Measurements from ENCODE around the gene LHPP. TPM values are rescaled to one million over a fixed set of nuclear protein-coding genes. Genes with fewer than 3 reads are reported as not detected.

The LHPP gene
- total RNA-seq, 1 donor from 2014 or later: 4.2 TPM

- Mint-ChIP-seq H3K4me1 (ENCODE audit: unreplicated experiment) (peaks cover 2% of the 10 kb centered on the region), H3K27ac (ENCODE audit: unreplicated experiment) (no peak overlapping the region), H3K4me3 (ENCODE audit: unreplicated experiment) (no peak overlapping the region), H3K36me3 (ENCODE audit: low read depth, unreplicated experiment) (no peaks in the 10 kb centered on the region), H3K27me3 (ENCODE audit: unreplicated experiment) (peaks cover 3% of the 10 kb centered on the region), H3K9me3 (ENCODE audit: unreplicated experiment) (no peaks in the 10 kb centered on the region)
- TF ChIP-seq CTCF (IDR thresholded peaks at IDR 0.05; ENCODE audit: unreplicated experiment): no peak
- no peak for DNase-seq (ENCODE audit: low spot score)
These were observed 38.9 kb upstream of the LHPP start for GRCh38 chr10:124422742-124423141.

- TF ChIP-seq CTCF (IDR thresholded peaks at IDR 0.05; ENCODE audit: unreplicated experiment): no peak
- Mint-ChIP-seq H3K27ac (ENCODE audit: unreplicated experiment) (no peak overlapping the region), H3K27me3 (ENCODE audit: unreplicated experiment) (peaks cover 3% of the 10 kb centered on the region), H3K9me3 (ENCODE audit: unreplicated experiment) (no peaks in the 10 kb centered on the region), H3K4me1 (ENCODE audit: unreplicated experiment) (no peaks in the 10 kb centered on the region), H3K4me3 (ENCODE audit: unreplicated experiment) (no peak overlapping the region), H3K36me3 (ENCODE audit: low read depth, unreplicated experiment) (no peaks in the 10 kb centered on the region)
- no peak for DNase-seq (ENCODE audit: low spot score)
These were observed 37.8 kb upstream of the LHPP start for GRCh38 chr10:124423813-124424212.

GRCh38 chr10:124425227-124425962, 36.2 kb upstream of the LHPP start:
- Mint-ChIP-seq H3K4me1 (ENCODE audit: unreplicated experiment) (no peaks in the 10 kb centered on the region), H3K9me3 (ENCODE audit: unreplicated experiment) (no peaks in the 10 kb centered on the region), H3K36me3 (ENCODE audit: low read depth, unreplicated experiment) (no peaks in the 10 kb centered on the region), H3K27me3 (ENCODE audit: unreplicated experiment) (peaks cover 2% of the 10 kb centered on the region), H3K4me3 (ENCODE audit: unreplicated experiment) (no peak overlapping the region), H3K27ac (ENCODE audit: unreplicated experiment) (no peak overlapping the region)
- DNase-seq (ENCODE audit: low spot score): no peak
- TF ChIP-seq CTCF (IDR thresholded peaks at IDR 0.05; ENCODE audit: unreplicated experiment): no peak

GRCh38 chr10:124428207-124428777, 33.3 kb upstream of the LHPP start:
- no peaks in the 10 kb centered on the region for H3K27me3 Mint-ChIP-seq (ENCODE audit: unreplicated experiment)
- H3K9me3 Mint-ChIP-seq (ENCODE audit: unreplicated experiment): no peaks in the 10 kb centered on the region
- H3K4me3 Mint-ChIP-seq (ENCODE audit: unreplicated experiment): no peak overlapping the region
- no peaks in the 10 kb centered on the region for H3K36me3 Mint-ChIP-seq (ENCODE audit: low read depth, unreplicated experiment)
- no peak for DNase-seq (ENCODE audit: low spot score)
- no peak for TF ChIP-seq CTCF (IDR thresholded peaks at IDR 0.05; ENCODE audit: unreplicated experiment)
- no peak overlapping the region for H3K27ac Mint-ChIP-seq (ENCODE audit: unreplicated experiment)
- no peaks in the 10 kb centered on the region for H3K4me1 Mint-ChIP-seq (ENCODE audit: unreplicated experiment)

- Mint-ChIP-seq H3K4me1 (ENCODE audit: unreplicated experiment) (no peaks in the 10 kb centered on the region), H3K27me3 (ENCODE audit: unreplicated experiment) (no peaks in the 10 kb centered on the region), H3K4me3 (ENCODE audit: unreplicated experiment) (no peak overlapping the region), H3K36me3 (ENCODE audit: low read depth, unreplicated experiment) (no peaks in the 10 kb centered on the region), H3K27ac (ENCODE audit: unreplicated experiment) (no peak overlapping the region), H3K9me3 (ENCODE audit: unreplicated experiment) (no peaks in the 10 kb centered on the region)
- no peak for TF ChIP-seq CTCF (IDR thresholded peaks at IDR 0.05; ENCODE audit: unreplicated experiment)
- DNase-seq (ENCODE audit: low spot score): no peak
These were observed 32.0 kb upstream of the LHPP start for GRCh38 chr10:124429576-124429975.

Data from endothelial cell (in vitro differentiated cells).